Endothelial cell of umbilical vein (primary cell): ENCODE results near the gene RALGPS1. TPM values are rescaled to one million over a fixed set of nuclear protein-coding genes. Genes with fewer than 3 reads are reported as not detected.

Source experiments
- BruUV-seq: library from RNA; stranded (reverse); fragments of 400-500 nt; replicated peaks from 2 replicates; lab custom pipeline; 2021; lab: Mats Ljungman, UMichigan
- CTCF ChIA-PET: fragments of 300-600, 350-600 bp; sonication (Branson Sonifier 250); formaldehyde crosslinking; loops from one replicate; lab custom pipeline; 2021; ENCODE audit warnings: antibody characterized with exemption, inconsistent platforms; lab: Charles Lee
- POLR2A ChIA-PET: fragments of 300-600, 350-600 bp; sonication (Branson Sonifier 250); formaldehyde crosslinking; loops from one replicate; lab custom pipeline; 2021; ENCODE audit warnings: antibody characterized with exemption, inconsistent platforms; lab: Charles Lee
- DNase-seq: peaks from one replicate; pipeline ENCODE4 v3.0.0-alpha.2; 2011; ENCODE audit warnings: low read depth, low spot score
- FAIRE-seq: peaks from 2 replicates; lab custom pipeline; 2011; peaks lifted over from hg19 to GRCh38; lab: Jason Lieb, UNC
- H2AFZ ChIP-seq: 2 replicates; pipeline ENCODE4 v1.6.0; 2012; ENCODE audit warnings: low read depth, low read length, control low read depth, inconsistent platforms
- H3K27ac ChIP-seq: 2 replicates; pipeline ENCODE4 v1.5.1; 2011; ENCODE audit warnings: low read depth, mild to moderate bottlenecking, control low read depth, low read length, moderate library complexity; ENCODE audit not compliant: insufficient read depth
- H3K27me3 ChIP-seq, 2 experiments: 2 replicates each; pipeline versions ENCODE4 v1.6.0 to v1.6.1; 2011; ENCODE audit warnings: low read length in 2 of 2, mixed read lengths in 1 of 2; ENCODE audit not compliant: control insufficient read depth in 2 of 2, insufficient read depth in 2 of 2
- H3K36me3 ChIP-seq, 2 experiments: 2 replicates in 1 of 2; 3 replicates in 1 of 2; pipeline ENCODE4 v1.5.1; 2011; ENCODE audit warnings: low read length in 2 of 2, mild to moderate bottlenecking in 1 of 2, moderate library complexity in 1 of 2; ENCODE audit not compliant: control insufficient read depth in 2 of 2, insufficient read depth in 2 of 2; ENCODE audit errors: extremely low read depth in 1 of 2
- H3K4me1 ChIP-seq: 3 replicates; pipeline ENCODE4 v1.5.1; 2011; ENCODE audit warnings: mild to moderate bottlenecking, low read length; ENCODE audit not compliant: control insufficient read depth, insufficient read depth; ENCODE audit errors: extremely low read depth
- H3K4me2 ChIP-seq: 2 replicates; pipeline ENCODE4 v1.6.1; 2011; ENCODE audit warnings: low read length, control low read depth, mixed read lengths; ENCODE audit not compliant: insufficient read depth
- H3K4me3 ChIP-seq, 3 experiments: fragments of 200-600 bp in 1 of 3; sonication (generic), shearing (Covaris generic) in 1 of 3; replicated peaks in 1 of 3; 2 replicates each; pipeline ENCODE4 v1.5.1; 2011 to 2016; ENCODE audit warnings: control low read depth in 3 of 3, low read length in 3 of 3, mild to moderate bottlenecking in 2 of 3, inconsistent platforms in 1 of 3, low read depth in 1 of 3, moderate library complexity in 1 of 3; ENCODE audit not compliant: insufficient read depth in 1 of 3
- H3K79me2 ChIP-seq: 2 replicates; pipeline ENCODE4 v1.6.0; 2012; ENCODE audit warnings: low read length, inconsistent platforms; ENCODE audit not compliant: control insufficient read depth, insufficient read depth
- H3K9ac ChIP-seq: replicated peaks from 2 replicates; pipeline ENCODE3; 2011; ENCODE audit warnings: low read length, control low read depth; ENCODE audit not compliant: insufficient read depth; ENCODE audit errors: extremely low read depth
- H3K9me1 ChIP-seq: replicated peaks from 3 replicates; pipeline ENCODE4 v1.6.0; 2011; ENCODE audit warnings: mild to moderate bottlenecking, low read length; ENCODE audit not compliant: control insufficient read depth, insufficient read depth; ENCODE audit errors: extremely low read depth
- H3K9me3 ChIP-seq: replicated peaks from 2 replicates; pipeline ENCODE4 v1.5.1; 2012; ENCODE audit warnings: low read length, inconsistent platforms; ENCODE audit not compliant: control insufficient read depth, insufficient read depth
- H4K20me1 ChIP-seq: replicated peaks from 2 replicates; pipeline ENCODE3; 2011; ENCODE audit warnings: mild to moderate bottlenecking, low read length; ENCODE audit not compliant: control insufficient read depth, insufficient read depth; ENCODE audit errors: extremely low read depth
- EZH2 ChIP-seq: IDR thresholded peaks from 2 replicates; pipeline ENCODE4 v1.6.1; 2012; ENCODE audit warnings: borderline replicate concordance, low read depth, mild to moderate bottlenecking, moderate library complexity, low read length, inconsistent platforms; ENCODE audit not compliant: severe bottlenecking
- FOS ChIP-seq: IDR thresholded peaks from 2 replicates; pipeline ENCODE4 v1.6.1; 2011; ENCODE audit warnings: mild to moderate bottlenecking, low read length, moderate library complexity, borderline replicate concordance; ENCODE audit not compliant: insufficient read depth
- GATA2 ChIP-seq: IDR thresholded peaks from 2 replicates; pipeline ENCODE4 v1.7.0; 2011; ENCODE audit warnings: low read depth, mild to moderate bottlenecking, moderate library complexity, mixed read lengths, low read length; ENCODE audit not compliant: insufficient read length, insufficient read depth
- JUN ChIP-seq: IDR thresholded peaks from 2 replicates; pipeline ENCODE4 v1.6.1; 2011; ENCODE audit warnings: borderline replicate concordance, low read depth; ENCODE audit not compliant: insufficient read length, insufficient read depth
- MYC ChIP-seq: IDR thresholded peaks from one replicate; pipeline ENCODE4 v1.6.1; 2011; ENCODE audit warnings: mild to moderate bottlenecking, low read depth, low read length
- POLR2A ChIP-seq: IDR thresholded peaks from 2 replicates; pipeline ENCODE4 v1.6.1; 2012; ENCODE audit warnings: low read depth, mild to moderate bottlenecking, control low read depth, low read length
- POLR2AphosphoS5 ChIP-seq: IDR thresholded peaks from 2 replicates; pipeline ENCODE4 v1.6.1; 2012; ENCODE audit warnings: low read depth, mild to moderate bottlenecking, control low read depth, low read length, moderate library complexity; ENCODE audit not compliant: insufficient read depth
- dilution Hi-C: fragments of 300-500 bp; cut with MboI; formaldehyde crosslinking; loops from one replicate; pipeline ENCODE4 v1.15.0; 2019; ENCODE audit warnings: low sequenced_read_pairs; ENCODE audit not compliant: extremely low pct_ligation_motif_present
- intact Hi-C: fragments of 100-400 bp; cut with micrococcal nuclease; formaldehyde crosslinking; loops from one replicate; pipeline ENCODE4 v1.10.0; 2022
- polyA plus RNA-seq, 4 experiments: library from polyadenylated mRNA; depleted of rRNA in 3 of 4; stranded (reverse) in 3 of 4; unstranded in 1 of 4; fragments of >200 nt; gene quantifications; 2 replicates each; pipeline versions ENCODE4 v1.2.1 to v1.2.3, GENCODE V29; 2011 to 2012; ENCODE audit warnings: missing spikeins in 1 of 4
- total RNA-seq: library from RNA; stranded (reverse); gene quantifications from 2 replicates; pipeline ENCODE4 v1.2.3, GENCODE V29; 2021
- TF ChIP-seq, protein P1 (sequence below), 2 donors: IDR thresholded peaks; 1 replicate in 1 of 2; 2 replicates in 1 of 2; pipeline ENCODE4 v1.5.1; 2011; ENCODE audit warnings: low read length in 2 of 2, mild to moderate bottlenecking in 2 of 2, moderate library complexity in 2 of 2, control low read depth in 1 of 2, inconsistent platforms in 1 of 2, low read depth in 1 of 2; ENCODE audit not compliant: insufficient read depth in 1 of 2; ENCODE audit errors: extremely low read depth in 1 of 2
- TF ChIP-seq, protein P2 (sequence below): IDR thresholded peaks from 2 replicates; pipeline ENCODE4 v1.6.1; 2011; ENCODE audit not compliant: insufficient read depth, insufficient read length

The RALGPS1 gene
- total and polyA plus RNA-seq, 2 donors (not counting 3 experiments of a cell fraction or from before 2014, with no cell fraction given): 3.8 to 5.5 TPM

DNA sequence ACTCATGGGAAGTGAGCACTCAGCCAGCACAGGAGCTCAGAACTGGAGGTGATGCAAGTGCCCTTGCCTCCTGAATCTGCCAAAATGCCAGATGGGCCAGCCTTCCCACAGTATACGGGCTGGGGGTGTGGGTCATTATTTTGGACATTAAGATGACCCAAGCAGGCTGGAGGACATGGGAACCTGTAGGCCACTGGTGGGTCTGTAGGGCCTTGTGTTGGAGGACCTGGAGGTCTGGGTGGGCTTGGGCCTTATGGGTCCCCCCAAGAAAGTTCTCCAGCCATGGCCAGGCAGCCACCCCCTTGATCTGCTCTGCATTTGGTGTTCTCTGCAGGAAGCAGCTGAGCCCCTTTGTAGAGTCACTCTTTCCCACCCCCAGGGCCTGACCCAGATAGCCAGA, 278.9 kb downstream of the RALGPS1 start:
- Histone ChIP-seq H3K9me3 (no peaks in the 10 kb centered on the region), H2AFZ (no peak overlapping the region), H3K4me2 (no peak overlapping the region), H3K27ac (no peak overlapping the region), H3K36me3 (no peaks in the 10 kb centered on the region), H3K4me3 (no peak overlapping the region), H3K9ac (no peak overlapping the region), H4K20me1 (no peaks in the 10 kb centered on the region), H3K4me1 (no peaks in the 10 kb centered on the region), H3K9me1 (no peaks in the 10 kb centered on the region), H3K27me3 (no peaks in the 10 kb centered on the region), H3K79me2 (no peaks in the 10 kb centered on the region)
- FAIRE-seq: no peak
- CTCF ChIA-PET: interaction anchor here (1.4 to 10.9 kb wide), 4 partner anchors 8 to 252 kb away, joined by 3 to 272 read pairs (median 6); partner anchors contain the start of gene ANGPTL2
- POLR2A ChIA-PET: no interaction called here
- BruUV-seq: no TSS peak
- TF ChIP-seq, protein P1, sequence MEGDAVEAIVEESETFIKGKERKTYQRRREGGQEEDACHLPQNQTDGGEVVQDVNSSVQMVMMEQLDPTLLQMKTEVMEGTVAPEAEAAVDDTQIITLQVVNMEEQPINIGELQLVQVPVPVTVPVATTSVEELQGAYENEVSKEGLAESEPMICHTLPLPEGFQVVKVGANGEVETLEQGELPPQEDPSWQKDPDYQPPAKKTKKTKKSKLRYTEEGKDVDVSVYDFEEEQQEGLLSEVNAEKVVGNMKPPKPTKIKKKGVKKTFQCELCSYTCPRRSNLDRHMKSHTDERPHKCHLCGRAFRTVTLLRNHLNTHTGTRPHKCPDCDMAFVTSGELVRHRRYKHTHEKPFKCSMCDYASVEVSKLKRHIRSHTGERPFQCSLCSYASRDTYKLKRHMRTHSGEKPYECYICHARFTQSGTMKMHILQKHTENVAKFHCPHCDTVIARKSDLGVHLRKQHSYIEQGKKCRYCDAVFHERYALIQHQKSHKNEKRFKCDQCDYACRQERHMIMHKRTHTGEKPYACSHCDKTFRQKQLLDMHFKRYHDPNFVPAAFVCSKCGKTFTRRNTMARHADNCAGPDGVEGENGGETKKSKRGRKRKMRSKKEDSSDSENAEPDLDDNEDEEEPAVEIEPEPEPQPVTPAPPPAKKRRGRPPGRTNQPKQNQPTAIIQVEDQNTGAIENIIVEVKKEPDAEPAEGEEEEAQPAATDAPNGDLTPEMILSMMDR (IDR thresholded peaks at IDR 0.05; ENCODE audit: extremely low read depth in 1 of 2, insufficient read depth in 1 of 2, low read depth in 1 of 2, low read length in 2 of 2): no peak
- TF ChIP-seq JUN (no peak), POLR2A (no peak), POLR2AphosphoS5 (no peak), EZH2 (no peak), MYC (no peak), FOS (no peak), GATA2 (no peak)
- TF ChIP-seq, protein P2, sequence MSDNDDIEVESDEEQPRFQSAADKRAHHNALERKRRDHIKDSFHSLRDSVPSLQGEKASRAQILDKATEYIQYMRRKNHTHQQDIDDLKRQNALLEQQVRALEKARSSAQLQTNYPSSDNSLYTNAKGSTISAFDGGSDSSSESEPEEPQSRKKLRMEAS: no peak
- DNase-seq: no peak
- intact Hi-C loops: no loop called here
- dilution Hi-C loops: no loop called here
